Embryonic facial prominence (tissue), 1 donor: ENCODE measurements around the gene ACSM6.
"Not testable (repeated sequence)": the region's sequence is repeated elsewhere in the genome, so short reads cannot be mapped to it uniquely, and the experiment has no call there.

Experiments used
- DNase-seq: peaks from one replicate; pipeline ENCODE4 v3.0.0-alpha.2; 2016; ENCODE audit errors: extremely low spot score

Gene ACSM6, protein sequence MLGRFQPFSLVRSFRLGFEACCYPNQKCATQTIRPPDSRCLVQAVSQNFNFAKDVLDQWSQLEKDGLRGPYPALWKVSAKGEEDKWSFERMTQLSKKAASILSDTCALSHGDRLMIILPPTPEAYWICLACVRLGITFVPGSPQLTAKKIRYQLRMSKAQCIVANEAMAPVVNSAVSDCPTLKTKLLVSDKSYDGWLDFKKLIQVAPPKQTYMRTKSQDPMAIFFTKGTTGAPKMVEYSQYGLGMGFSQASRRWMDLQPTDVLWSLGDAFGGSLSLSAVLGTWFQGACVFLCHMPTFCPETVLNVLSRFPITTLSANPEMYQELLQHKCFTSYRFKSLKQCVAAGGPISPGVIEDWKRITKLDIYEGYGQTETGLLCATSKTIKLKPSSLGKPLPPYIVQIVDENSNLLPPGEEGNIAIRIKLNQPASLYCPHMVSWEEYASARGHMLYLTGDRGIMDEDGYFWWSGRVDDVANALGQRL

DNA sequence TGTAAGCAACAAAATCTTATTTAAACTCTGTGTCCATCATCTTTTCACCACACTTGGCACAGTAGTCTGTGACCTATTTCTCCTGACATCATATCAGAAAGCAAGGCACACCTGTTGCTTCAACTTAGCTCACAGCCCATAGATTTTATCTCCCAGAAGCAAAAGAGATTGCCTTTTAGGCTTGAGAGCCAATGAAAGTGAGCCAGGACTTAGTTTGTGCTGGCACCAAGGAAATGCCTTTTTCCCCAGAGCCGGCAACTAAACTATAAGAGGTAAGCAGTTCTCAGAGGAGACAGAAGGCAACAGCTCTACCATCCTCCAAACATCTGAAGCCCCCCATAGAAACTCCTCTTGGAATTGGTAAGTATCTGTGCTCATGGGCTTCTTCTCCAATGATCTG lies at the start of gene ACSM6:
Gene ACSM6, plus strand, starts transcription at position 295 of the 400 bp plus-strand sequence. CDS start 248 bp downstream, outside the sequence.
- no peak for DNase-seq

DNA sequence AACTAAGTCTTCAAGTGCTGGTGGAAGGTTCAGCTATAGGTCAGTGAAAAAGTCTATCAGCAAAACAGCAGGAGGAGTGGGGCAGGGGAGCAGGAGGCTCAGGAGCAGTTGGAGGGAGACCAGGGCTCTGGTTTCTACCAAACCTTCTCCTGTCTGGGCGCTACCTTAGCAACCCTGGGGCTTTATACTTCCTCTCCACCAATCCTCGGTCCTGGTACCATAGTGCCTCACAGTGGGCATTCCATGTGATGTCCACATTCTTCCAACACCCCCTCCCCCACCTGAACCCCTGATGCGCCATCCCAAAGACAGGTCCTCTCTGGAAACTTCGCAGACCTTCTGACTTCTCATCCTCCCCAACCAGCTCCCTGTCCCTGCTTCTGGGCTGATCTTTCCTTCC lies 25.3 kb upstream of the ACSM6 start:
- DNase-seq: no peak

DNA sequence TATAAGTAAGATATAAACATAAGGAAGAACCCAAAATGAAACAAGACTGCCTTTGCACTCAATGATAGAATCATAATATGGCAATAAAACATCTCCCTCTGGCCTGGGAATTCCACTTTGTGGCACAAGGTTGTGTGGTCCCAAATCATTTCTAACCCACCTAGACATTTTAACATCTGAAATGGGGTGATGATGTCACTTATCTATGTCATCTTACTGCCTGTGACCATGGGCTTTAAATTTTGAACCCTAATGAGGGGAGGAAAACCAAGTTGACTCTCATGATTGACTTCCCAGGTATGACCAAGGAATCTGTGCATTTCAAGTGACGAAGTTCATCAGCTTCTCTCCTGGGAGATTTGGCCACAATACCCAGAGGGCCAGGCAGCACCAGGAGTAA lies 24.5 kb upstream of the ACSM6 start:
- no peak for DNase-seq

DNA sequence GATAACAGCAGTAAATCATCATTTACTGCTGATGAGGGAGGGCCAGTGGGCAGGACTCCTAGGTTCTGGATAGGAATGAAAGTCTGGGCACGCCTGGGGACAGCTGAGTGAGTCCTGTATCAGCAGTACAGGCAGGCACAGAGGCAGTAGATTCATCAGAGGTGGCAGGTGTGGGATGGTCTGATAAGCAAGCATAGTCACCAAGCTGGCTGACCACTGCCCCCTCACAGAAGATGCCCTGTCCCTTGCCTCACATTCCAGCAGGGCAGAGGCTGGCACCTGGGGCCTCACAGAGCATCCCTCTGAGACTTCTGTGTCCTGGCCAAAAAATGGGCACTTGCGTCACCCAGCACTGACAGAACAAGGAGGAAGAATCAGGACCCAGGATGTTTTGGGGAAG lies 23.2 kb upstream of the ACSM6 start:
- no peak for DNase-seq

DNA sequence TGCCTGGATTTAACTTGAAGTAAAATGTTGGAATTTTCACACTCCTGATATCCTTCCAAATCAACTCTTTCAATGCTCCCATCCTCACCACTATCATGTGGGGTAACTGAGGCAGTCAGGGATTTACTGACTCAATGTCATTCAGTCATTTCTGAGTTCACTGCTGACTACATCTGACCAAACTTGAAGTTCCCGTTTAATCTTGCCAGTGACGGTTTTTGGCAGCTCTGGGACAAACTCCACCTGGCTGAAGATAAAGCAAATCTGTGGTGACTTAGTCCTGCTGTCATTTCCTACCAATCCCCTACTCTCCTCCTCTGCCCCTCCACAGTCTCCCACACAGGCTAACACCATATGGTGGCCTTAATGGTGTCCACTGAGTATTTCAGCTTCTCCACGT lies 22.7 kb upstream of the ACSM6 start:
- no peak for DNase-seq

DNA sequence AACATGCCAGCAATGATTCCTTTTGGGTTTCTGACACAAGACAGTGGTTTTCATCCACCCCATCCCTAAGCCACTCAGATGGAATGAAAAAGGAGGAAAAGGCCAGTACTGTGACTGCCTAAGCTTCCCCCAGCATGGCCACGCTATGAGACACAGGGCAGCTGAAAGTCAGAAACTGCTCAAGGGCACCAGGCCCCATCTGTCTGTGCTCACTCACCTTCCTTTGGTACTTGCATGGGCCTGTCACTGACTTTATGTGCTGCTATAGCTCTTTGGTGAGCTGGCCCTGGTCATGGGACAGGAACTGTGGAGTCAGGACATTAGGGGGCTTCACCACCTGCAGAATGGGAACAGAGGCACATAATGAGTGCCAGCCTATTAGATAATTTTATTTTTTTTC lies 21.2 kb upstream of the ACSM6 start:
- no peak for DNase-seq

DNA sequence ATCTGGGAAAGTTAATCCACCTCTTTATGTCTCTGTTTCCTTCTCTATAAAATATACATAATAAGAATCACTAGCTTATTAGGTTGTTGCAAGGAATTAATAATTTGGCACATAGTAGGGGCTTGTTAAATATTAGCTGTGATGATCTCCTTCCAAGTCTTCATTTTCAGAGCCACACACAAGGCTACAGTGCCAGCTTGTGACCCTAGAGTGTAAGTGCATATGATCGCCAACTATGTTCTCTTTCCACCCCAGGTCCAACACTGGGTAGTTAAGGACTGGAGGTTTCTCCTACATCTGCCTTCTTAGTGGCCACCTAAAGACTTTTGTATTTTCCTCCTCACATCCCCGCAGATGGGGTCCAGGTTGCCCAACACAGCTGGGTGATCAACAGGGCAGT lies 17.9 kb upstream of the ACSM6 start:
- no peak for DNase-seq

DNA sequence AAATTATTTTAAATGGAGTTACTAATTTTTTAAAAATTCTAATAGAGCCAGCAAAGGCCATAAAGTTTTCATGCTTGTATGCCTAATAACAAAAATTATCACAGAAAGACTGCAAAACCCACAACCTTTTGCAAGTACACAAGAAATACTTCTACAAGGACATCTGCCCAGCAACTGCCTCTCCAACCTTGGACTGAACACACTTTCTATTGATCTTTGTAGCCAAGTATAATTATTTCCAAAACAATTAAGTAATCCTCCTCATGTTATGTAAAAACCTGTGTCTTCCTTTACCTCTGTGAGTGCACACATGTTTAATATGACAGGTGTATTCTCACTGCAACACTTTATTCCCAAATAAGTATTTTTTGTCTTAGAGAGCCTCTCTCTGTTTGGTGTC lies 16.6 kb upstream of the ACSM6 start:
- DNase-seq: no peak

DNA sequence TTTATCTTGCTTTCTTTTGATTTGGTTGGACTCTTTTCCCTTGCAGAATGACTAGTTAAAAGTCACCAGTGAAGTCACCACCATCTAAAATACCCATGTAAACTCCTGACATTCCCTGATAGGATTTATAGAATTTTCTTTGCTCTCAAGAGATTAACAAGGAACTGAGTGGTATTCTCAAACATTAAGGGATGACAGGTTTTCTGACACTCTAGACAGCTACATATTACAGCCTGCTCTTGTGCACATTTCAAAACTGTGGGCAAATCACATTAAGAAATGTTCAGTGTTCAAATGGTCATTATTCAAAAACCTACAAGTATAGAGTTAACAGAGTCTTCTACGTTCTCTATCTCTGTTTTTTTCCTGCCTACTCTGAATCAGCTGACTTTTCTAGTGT lies 15.8 kb upstream of the ACSM6 start:
- DNase-seq: no peak

DNA sequence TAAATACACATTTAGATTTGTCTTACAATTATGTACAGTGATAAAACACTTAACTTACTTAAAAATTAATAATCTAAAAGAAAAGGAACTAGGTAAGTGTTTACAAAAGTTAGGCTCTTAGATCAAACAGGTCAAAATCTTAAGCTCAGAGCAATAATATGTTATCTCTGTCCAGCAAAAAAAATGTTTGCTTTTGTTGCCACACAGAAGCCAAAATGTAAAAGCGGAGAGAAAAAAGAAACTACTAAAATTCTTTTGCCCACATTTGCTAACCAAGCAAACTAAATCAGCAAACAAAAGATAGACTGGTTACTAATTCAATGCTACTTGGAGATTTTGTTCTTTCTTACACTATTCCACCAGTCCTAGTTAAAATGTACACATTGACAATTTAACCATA lies 15.2 kb upstream of the ACSM6 start:
- DNase-seq: no peak

DNA sequence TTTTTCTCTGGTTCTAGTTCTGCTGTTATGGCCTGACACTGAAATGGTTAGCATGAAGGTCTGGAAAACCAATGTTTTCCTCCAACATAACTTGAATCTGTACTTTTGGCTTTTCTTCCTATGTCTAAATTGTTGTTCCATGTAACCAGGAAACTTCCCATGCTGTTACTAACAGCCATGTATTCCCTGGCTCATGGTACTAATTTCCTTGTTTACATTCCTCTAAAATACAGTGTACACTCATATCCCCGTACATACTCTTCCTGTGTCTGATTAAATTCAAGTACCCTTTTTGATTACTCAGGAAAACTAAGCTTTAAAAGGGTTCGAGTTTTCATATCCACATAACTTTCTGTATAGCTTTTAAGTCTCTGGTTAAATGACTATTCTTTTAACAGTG lies 12.3 kb upstream of the ACSM6 start:
- peak; percentile 12 for DNase-seq

DNA sequence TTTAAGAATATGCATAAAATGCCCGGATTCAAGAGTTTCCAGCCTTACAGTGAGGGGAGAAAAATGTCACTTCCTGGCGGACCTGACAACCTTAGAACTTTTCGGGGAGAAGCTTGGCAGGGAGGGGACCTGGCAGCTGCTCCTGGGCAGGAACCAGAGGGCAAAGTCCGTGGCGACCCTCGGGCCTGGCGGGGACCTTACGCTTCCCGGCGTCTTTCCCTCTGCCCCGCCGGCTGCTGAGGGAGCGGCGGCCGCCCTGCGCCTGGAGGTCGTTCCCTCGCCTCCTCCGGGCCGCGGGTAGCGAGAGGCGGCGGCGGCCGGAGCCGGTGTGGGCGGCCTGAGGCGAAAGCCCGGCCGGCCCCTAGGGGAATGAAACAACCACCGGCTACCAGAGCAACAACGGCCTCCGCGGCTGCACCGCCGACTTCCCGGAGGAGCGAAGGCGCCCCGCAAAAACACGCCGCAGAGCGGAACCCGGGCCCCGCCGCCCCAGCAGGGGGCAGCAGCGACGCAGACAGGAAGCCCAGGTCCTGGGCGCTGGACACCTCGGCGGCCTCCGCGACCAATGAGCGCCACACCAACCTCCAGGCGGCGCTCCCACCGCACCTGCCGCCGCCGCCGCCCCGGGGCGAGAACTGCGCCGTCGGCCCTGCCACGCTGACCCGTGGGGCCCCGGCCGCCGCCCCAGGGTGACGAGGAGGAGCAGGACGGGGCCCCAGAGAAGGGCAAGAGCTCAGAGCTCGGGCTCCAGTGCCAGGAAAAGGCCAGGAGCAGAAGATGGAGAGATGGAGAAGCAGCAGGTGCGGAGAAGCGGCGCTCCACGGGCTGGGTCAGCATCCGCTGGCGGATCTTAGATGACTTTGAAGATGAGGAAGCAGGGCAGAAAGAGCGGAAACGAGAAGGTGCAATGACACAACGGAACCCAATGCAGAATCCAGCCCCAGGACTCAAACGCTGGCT lies 10.5 kb upstream of the ACSM6 start:
- DNase-seq: peak; percentile 16

DNA sequence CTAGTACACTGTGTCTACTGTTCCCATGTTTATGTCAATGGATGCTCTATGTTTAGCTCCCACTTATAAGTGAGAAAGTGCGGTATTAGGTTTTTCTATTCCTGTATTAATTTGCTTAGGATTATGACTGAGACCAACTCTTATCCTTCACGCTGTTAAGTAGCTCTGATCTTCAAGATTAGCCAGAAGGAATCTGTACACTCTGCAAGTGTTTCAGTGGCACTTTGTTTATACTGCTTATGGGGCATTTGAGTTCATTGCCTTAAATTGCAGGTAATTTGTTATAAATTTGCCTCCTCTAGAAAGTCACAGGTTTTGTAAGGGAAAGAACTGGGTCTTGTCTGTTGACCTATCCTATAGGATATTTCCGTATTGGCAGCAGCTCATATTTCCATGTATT lies 6.4 kb upstream of the ACSM6 start:
- DNase-seq: no peak

DNA sequence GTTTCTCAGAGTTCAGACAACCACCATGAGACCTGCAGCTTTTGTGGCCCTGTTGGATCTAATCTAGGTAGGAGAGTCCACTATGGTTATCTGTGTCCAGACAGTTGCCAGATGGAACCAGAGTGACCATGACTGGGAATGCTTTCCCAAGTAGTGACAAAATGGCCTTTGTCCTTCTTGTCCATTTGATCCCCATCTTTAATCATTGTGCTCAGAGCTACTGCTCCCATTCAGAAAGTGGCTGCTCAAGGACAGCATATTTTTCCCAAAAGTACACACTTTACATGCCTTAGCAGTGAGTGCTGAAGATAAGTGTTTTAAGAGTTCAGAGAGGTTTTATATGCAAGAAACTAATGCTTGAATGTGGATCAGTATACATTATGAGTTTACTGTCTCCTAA lies 5.4 kb upstream of the ACSM6 start:
- no peak for DNase-seq

DNA sequence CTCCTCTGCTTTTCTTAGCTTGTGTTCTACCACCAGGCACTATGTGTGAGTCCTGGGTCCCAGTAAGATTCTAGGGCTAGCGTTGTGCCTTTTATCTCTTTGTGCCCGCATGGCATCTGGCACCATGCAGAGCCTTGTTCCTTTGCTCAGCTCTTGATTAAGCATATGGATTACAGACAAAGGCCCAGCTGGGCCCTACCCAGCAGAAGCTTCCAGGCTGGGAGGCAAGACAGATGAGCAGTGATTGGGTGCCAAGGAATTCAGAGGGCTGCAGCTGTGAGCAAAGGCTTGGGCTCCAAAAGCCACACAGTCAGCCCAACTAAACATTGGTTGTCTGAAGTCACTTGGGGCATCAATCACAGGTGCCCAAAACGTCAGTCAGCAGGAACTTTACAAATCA lies 2.0 kb downstream of the ACSM6 start:
- DNase-seq: no peak

DNA sequence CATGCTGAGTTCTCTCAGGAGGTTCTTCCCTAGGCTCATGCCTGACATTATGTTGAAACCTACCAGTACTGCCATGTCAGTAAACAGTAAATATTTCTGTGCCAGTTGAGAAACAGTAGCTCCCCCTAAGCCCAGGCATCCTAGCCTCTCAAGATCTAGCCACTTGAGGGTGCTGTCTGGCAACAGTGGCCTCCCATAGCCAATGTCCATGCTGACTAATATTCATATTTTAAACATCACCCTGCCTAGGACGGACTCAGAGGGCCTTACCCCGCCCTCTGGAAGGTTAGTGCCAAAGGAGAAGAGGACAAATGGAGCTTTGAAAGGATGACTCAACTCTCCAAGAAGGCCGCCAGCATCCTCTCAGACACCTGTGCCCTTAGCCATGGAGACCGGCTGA lies 7.7 kb downstream of the ACSM6 start:
- no peak for DNase-seq

DNA sequence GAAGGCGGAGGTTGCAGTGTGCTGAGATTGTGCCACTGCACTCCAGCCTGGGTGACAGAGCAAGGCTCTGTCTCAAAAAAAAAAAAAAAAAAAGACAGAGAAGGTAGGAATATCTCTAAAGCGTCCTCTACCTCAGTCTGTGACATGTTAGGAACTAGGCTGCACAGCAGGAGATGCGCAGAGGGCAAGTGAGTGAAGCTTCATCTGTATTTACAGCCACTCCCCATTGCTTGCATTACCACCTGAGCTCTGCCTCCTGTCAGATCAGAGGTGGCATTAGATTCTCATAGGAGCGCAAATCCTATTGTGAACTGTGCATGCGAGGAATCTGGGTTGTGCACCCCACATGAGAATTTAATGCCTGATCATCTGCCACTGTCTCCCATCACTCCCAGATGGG lies 8.8 kb downstream of the ACSM6 start:
- DNase-seq: not testable (repeated sequence)

DNA sequence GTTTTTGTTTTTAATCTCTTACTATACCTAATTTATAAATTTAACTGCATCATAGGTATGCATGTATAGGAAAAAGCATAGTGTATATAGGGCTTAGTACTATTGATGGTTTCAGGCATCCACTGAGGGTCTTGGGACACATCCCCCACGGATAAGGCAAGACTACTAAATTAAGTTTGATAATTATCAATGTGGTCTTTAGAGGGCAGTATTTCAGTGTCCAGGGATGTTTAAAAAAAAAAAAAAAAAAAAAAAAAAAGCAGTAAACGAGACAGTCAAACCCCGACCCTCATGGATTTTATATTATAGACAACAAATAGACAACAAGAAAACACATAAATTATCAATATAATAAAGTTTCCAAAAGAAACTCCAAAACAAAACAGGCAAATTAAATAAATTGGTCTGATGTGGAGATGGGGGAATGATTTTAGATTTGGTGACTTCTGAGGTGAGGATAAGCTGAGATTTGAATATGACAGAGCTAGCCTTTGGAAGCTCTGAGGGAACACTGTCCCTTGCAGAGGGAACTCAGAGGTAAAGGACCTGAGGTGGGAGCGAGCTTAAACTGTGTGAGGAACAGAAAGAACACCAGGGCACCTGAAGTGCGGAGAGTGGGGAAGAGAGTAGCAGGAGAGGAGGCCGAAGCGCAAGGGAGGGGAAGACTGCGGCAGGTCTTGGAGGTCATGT lies 14.8 kb downstream of the ACSM6 start:
- no peak for DNase-seq

DNA sequence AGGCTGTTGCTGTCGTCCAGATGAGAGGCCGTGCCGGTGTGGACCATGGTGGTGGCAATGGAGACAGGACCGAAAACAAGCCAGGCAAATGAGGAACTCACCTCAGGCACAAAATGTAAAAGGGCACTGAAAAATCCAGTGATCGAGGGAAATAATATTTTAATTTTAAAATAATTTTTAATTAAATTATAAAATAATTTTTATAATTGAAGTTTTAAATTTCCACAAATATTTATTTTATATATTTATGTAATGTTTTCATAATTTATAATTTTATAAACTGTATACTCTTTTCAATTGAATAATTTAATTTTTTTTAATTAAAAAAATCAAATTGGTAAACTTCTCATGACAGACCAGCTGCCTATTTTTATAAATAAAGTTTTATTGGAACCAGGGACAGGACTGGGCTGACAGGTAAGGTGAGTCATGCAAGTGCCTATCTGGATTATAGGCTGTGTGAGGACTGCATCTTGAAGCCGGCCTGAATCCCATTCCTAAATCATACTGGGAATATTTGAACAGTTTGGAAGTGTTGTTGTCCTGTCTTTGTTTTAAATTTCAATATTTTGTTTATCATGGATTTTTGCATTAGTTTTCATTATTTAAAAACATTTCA lies 15.6 kb downstream of the ACSM6 start:
- DNase-seq: no peak

DNA sequence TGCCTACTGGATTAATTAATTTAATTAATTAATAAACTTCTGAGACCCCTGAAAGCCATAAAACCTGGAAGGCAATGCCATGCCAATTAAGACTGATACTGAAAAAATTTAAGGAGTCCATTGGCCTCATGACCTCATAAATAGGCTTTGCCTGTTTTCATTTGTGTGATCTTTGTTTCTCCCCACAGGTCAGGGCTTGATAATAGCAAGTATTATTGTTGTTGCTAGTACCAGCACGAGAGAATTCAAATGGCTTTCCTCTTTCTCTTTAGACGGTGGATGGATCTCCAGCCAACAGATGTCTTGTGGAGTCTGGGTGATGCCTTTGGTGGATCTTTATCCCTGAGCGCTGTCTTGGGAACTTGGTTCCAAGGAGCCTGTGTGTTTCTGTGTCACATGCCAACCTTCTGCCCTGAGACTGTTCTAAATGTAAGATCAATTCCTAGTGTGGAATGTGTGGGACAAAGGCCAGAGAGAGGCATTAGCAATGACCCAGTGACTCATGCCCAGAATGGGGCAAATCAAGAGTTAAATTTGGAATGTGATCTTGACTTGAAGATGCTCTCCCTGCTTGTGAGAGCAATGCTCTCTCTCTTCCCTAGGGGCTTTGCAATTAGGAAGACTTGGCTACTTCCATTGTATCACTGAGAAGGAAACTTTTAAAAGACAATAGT lies 17.7 kb downstream of the ACSM6 start:
- no peak for DNase-seq

DNA sequence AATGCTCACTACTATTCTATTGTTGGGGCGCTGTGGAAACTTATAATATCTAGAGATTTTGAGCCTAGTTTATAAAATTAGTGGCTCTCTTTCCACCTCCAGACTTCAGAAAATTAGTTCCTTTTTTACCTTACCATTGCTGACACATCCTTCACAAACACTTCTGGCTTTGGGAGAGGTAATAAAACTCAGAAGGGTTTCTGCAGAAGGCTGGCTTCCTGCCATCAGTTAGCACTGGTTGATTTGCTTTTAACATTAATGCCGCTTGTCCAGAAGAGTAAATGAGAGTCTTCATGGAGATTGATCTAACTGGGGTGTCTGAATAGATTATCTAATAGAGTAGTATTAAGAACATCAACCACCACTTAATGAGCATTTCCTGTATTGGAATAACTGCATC lies 20.3 kb downstream of the ACSM6 start:
- no peak for DNase-seq
